PC-9 (cell line): ENCODE measurements around the gene HBE1. TPM values are rescaled to one million over a fixed set of nuclear protein-coding genes. Genes with fewer than 3 reads are reported as not detected.

Experiments used
- BruUV-seq: library from RNA; stranded (reverse); fragments of 400-500 nt; replicated peaks from 2 replicates; lab custom pipeline; 2021; lab: Mats Ljungman, UMichigan
- CTCF ChIA-PET: fragments of 300-600 bp; sonication (Branson Sonifier 250); formaldehyde crosslinking; loops from one replicate; lab custom pipeline; 2022; ENCODE audit warnings: antibody characterized with exemption; lab: Charles Lee
- POLR2A ChIA-PET: fragments of 300-600 bp; sonication (Branson Sonifier 250); formaldehyde crosslinking; loops from one replicate; lab custom pipeline; 2022; ENCODE audit warnings: antibody characterized with exemption; ENCODE audit not compliant: unreplicated experiment; lab: Charles Lee
- DNase-seq, 2 experiments: peaks; one replicate each; pipeline versions ENCODE4 v3.0.0 to v3.0.0-alpha.2; 2015 to 2022; ENCODE audit warnings: mixed read lengths in 1 of 2
- H2AFZ ChIP-seq: fragments of 200-600 bp; sonication (generic); 2 replicates; pipeline ENCODE4 v1.8.1; 2017; ENCODE audit warnings: antibody characterized with exemption
- H3F3A ChIP-seq: fragments of 200-600 bp; sonication (generic); 2 replicates; pipeline ENCODE4 v1.8.1; 2017; ENCODE audit warnings: antibody characterized with exemption, mild to moderate bottlenecking, low read depth; ENCODE audit not compliant: insufficient read depth
- H3K27ac ChIP-seq: fragments of 200-600 bp; sonication (generic); 2 replicates; pipeline ENCODE4 v1.6.1; 2016; ENCODE audit warnings: mixed run types
- H3K27me3 ChIP-seq: fragments of 200-600 bp; sonication (generic); 2 replicates; pipeline ENCODE4 v1.6.1; 2016; ENCODE audit warnings: low read depth, mixed run types; ENCODE audit not compliant: insufficient read depth
- H3K36me3 ChIP-seq: fragments of 200-600 bp; sonication (generic); 2 replicates; pipeline ENCODE4 v1.6.1; 2016; ENCODE audit warnings: low read depth, mixed run types
- H3K4me1 ChIP-seq: fragments of 200-600 bp; sonication (generic); replicated peaks from 2 replicates; pipeline ENCODE4 v1.6.1; 2016; ENCODE audit warnings: mixed run types; ENCODE audit not compliant: insufficient read depth
- H3K4me2 ChIP-seq: fragments of 200-600 bp; sonication (generic); 2 replicates; pipeline ENCODE4 v1.6.1; 2017; ENCODE audit warnings: mixed run types
- H3K4me3 ChIP-seq: fragments of 200-600 bp; sonication (generic); 2 replicates; pipeline ENCODE4 v1.6.1; 2016; ENCODE audit warnings: mixed run types
- H3K79me2 ChIP-seq: fragments of 200-600 bp; sonication (generic); 2 replicates; pipeline ENCODE4 v1.6.1; 2017; ENCODE audit warnings: low read depth, mixed run types
- H3K9me2 ChIP-seq: fragments of 200-600 bp; sonication (generic); 2 replicates; pipeline ENCODE4 v1.8.1; 2017; ENCODE audit warnings: mild to moderate bottlenecking; ENCODE audit not compliant: insufficient read depth
- H3K9me3 ChIP-seq: fragments of 200-600 bp; sonication (generic); 2 replicates; pipeline ENCODE4 v1.8.1; 2016; ENCODE audit warnings: low read depth; ENCODE audit not compliant: insufficient read depth
- H4K20me1 ChIP-seq: fragments of 200-600 bp; sonication (generic); 2 replicates; pipeline ENCODE4 v1.8.1; 2017; ENCODE audit not compliant: insufficient read depth
- CTCF ChIP-seq: fragments of 200-600 bp; sonication (generic); conservative IDR thresholded peaks from 2 replicates; pipeline ENCODE4 v1.6.1; 2017; ENCODE audit warnings: mixed run types, antibody characterized with exemption, mild to moderate bottlenecking, moderate library complexity
- EZH2 ChIP-seq: fragments of 200-600 bp; sonication (generic); IDR thresholded peaks from 2 replicates; pipeline ENCODE4 v1.8.0; 2017; ENCODE audit warnings: antibody characterized with exemption, low read depth
- intact Hi-C: fragments of 100-400 bp; cut with micrococcal nuclease; formaldehyde crosslinking; loops from one replicate; pipeline ENCODE4 v1.10.0; 2022; ENCODE audit not compliant: unreplicated experiment
- total RNA-seq: library from RNA; stranded (reverse); gene quantifications from 2 replicates; pipeline ENCODE4 v1.2.3, GENCODE V29; 2021

Gene HBE1
- total RNA-seq, 1 experiment from 2014 or later = 1.4 TPM

GRCh38 chr11:5229356-5229755 is 40.4 kb downstream of the HBE1 start:
- H3K4me1 ChIP-seq = no peaks in the 10 kb centered on the region
- H3K79me2 ChIP-seq = no peaks in the 10 kb centered on the region
- H3K27me3 ChIP-seq = no peaks in the 10 kb centered on the region
- no TSS peak for BruUV-seq
- ChIA-PET POLR2A (interaction anchor here (0.6 kb wide), 1 partner anchor 1210 kb away, joined by 3 read pairs; no protein-coding TSS in a partner anchor), CTCF (no interaction called here)
- no peak overlapping the region for H2AFZ ChIP-seq
- H3K9me3 ChIP-seq = no peaks in the 10 kb centered on the region
- no peak overlapping the region for H3K4me3 ChIP-seq
- H3K4me2 ChIP-seq = no peak overlapping the region
- H3F3A ChIP-seq = no peaks in the 10 kb centered on the region
- H3K27ac ChIP-seq = no peak overlapping the region
- TF ChIP-seq CTCF (no peak), EZH2 (no peak)
- no peaks in the 10 kb centered on the region for H3K9me2 ChIP-seq
- intact Hi-C loops = no loop called here
- no peak for DNase-seq
- no peaks in the 10 kb centered on the region for H3K36me3 ChIP-seq
- H4K20me1 ChIP-seq = no peaks in the 10 kb centered on the region

GRCh38 chr11:5228124-5228523 is 41.6 kb downstream of the HBE1 start:
- no peak overlapping the region for H3K27ac ChIP-seq
- H3K27me3 ChIP-seq = no peaks in the 10 kb centered on the region
- H3K9me2 ChIP-seq = no peaks in the 10 kb centered on the region
- H3K36me3 ChIP-seq = no peaks in the 10 kb centered on the region
- ChIA-PET POLR2A (no interaction called here), CTCF (no interaction called here)
- H2AFZ ChIP-seq = no peak overlapping the region
- intact Hi-C loops = no loop called here
- H3K4me3 ChIP-seq = no peak overlapping the region
- H3K9me3 ChIP-seq = no peaks in the 10 kb centered on the region
- DNase-seq = no peak
- TF ChIP-seq CTCF (no peak), EZH2 (no peak)
- no peaks in the 10 kb centered on the region for H3K4me1 ChIP-seq
- no peaks in the 10 kb centered on the region for H4K20me1 ChIP-seq
- H3K4me2 ChIP-seq = no peak overlapping the region
- no peaks in the 10 kb centered on the region for H3F3A ChIP-seq
- BruUV-seq = no TSS peak
- H3K79me2 ChIP-seq = no peaks in the 10 kb centered on the region

- Histone ChIP-seq H3K4me2 (no peak overlapping the region), H3F3A (no peaks in the 10 kb centered on the region), H3K27me3 (no peaks in the 10 kb centered on the region), H3K79me2 (no peaks in the 10 kb centered on the region), H2AFZ (no peak overlapping the region), H3K9me2 (no peaks in the 10 kb centered on the region), H3K4me1 (no peaks in the 10 kb centered on the region), H3K27ac (no peak overlapping the region), H3K36me3 (no peaks in the 10 kb centered on the region), H4K20me1 (no peaks in the 10 kb centered on the region), H3K4me3 (no peak overlapping the region), H3K9me3 (no peaks in the 10 kb centered on the region)
- no TSS peak for BruUV-seq
- no peak for TF ChIP-seq EZH2
- TF ChIP-seq CTCF = no peak
- intact Hi-C loops = no loop called here
- no peak for DNase-seq
- ChIA-PET POLR2A (no interaction called here), CTCF (no interaction called here)
These were observed 42.1 kb downstream of the HBE1 start for GRCh38 chr11:5227681-5228080.
